Measurements from ENCODE around the gene DCAF7.

- TF ChIP-seq CTCF (IDR thresholded peaks at IDR 0.05; ENCODE audit: low read depth, low read length, missing input control) (no peak), REST (IDR thresholded peaks at IDR 0.05) (no peak), TAF1 (conservative IDR thresholded peaks at IDR 0.05) (no peak), RAD21 (IDR thresholded peaks at IDR 0.05) (no peak), EGR1 (IDR thresholded peaks at IDR 0.05; ENCODE audit: low read depth in 2 of 2) (no peak), MAX (IDR thresholded peaks at IDR 0.05) (no peak), ZBTB33 (IDR thresholded peaks at IDR 0.05) (no peak), YY1 (IDR thresholded peaks at IDR 0.05) (no peak), ATF3 (IDR thresholded peaks at IDR 0.05) (no peak), FOXA1 (IDR thresholded peaks at IDR 0.05) (no peak), GABPA (IDR thresholded peaks at IDR 0.05 in 1 of 2, conservative IDR thresholded peaks at IDR 0.05 in 1 of 2) (no peak)
Observed at GRCh38 chr17:63558441-63558840, 8.2 kb downstream of the DCAF7 start.
